Tibial artery (tissue), 4 donors: ENCODE data around the gene ATE1.

Experiments
- DNase-seq, 2 donors: peaks; one replicate each; pipeline ENCODE4 v3.0.0-alpha.2; 2019
- H3K27ac ChIP-seq, 2 donors: fragments of 200-600 bp; sonication (generic) in 1 of 2; 1 replicate in 1 of 2; 2 replicates in 1 of 2; pipeline ENCODE4 v1.5.1; 2018 to 2019; ENCODE audit warnings: mild to moderate bottlenecking in 1 of 2
- H3K27me3 ChIP-seq, 2 donors: fragments of 200-600 bp; sonication (generic) in 1 of 2; one replicate each; pipeline versions ENCODE4 v1.5.1 to v1.6.0; 2016 to 2019
- H3K36me3 ChIP-seq, 3 donors: fragments of 200-600 bp; sonication (generic) in 2 of 3; one replicate each; pipeline ENCODE4 v1.5.1; 2016 to 2019; ENCODE audit warnings: mild to moderate bottlenecking in 2 of 3
- H3K4me1 ChIP-seq, 4 donors: fragments of 200-600 bp; sonication (generic) in 2 of 4; 1 replicate in 3 of 4; 2 replicates in 1 of 4; pipeline ENCODE4 v1.5.1; 2016 to 2019
- H3K4me3 ChIP-seq, 2 donors: fragments of 200-600 bp; sonication (generic) in 1 of 2; 1 replicate in 1 of 2; 2 replicates in 1 of 2; pipeline ENCODE4 v1.5.1; 2018 to 2019; ENCODE audit warnings: mild to moderate bottlenecking in 2 of 2
- H3K9me3 ChIP-seq, 3 donors: fragments of 200-600 bp; sonication (generic) in 1 of 3; one replicate each; pipeline ENCODE4 v1.5.1; 2016 to 2019
- intact Hi-C: fragments of 100-400 bp; cut with DNase I; formaldehyde crosslinking; loops from one replicate; pipeline ENCODE4 v1.15.0; 2023; ENCODE audit warnings: low total_unique reads
- TF ChIP-seq, protein P1 (sequence below), 2 experiments: fragments of 200-600 bp in 1 of 2; fragments of 450-650 bp in 1 of 2; IDR thresholded peaks; one replicate each; pipeline ENCODE4 v1.5.1; 2017 to 2019; ENCODE audit warnings: antibody characterized with exemption in 2 of 2, mild to moderate bottlenecking in 1 of 2, moderate library complexity in 1 of 2

The ATE1 gene

GRCh38 chr10:121732656-121733445, 195.0 kb downstream of the ATE1 start:
- intact Hi-C loops: loop anchor here (5.0 to 10.0 kb wide), 2 partner anchors 118 to 786 kb away; no protein-coding TSS in a partner anchor
- Histone ChIP-seq H3K4me3 (no peak overlapping the region), H3K36me3 (no peaks in the 10 kb centered on the region), H3K27ac (no peak overlapping the region), H3K9me3 (no peaks in the 10 kb centered on the region), H3K27me3 (peaks cover 0 to 6% of the 10 kb centered on the region in 2 donors), H3K4me1 (peaks cover 0 to 2% (median 0%) of the 10 kb centered on the region in 4 donors)
- TF ChIP-seq, protein P1, sequence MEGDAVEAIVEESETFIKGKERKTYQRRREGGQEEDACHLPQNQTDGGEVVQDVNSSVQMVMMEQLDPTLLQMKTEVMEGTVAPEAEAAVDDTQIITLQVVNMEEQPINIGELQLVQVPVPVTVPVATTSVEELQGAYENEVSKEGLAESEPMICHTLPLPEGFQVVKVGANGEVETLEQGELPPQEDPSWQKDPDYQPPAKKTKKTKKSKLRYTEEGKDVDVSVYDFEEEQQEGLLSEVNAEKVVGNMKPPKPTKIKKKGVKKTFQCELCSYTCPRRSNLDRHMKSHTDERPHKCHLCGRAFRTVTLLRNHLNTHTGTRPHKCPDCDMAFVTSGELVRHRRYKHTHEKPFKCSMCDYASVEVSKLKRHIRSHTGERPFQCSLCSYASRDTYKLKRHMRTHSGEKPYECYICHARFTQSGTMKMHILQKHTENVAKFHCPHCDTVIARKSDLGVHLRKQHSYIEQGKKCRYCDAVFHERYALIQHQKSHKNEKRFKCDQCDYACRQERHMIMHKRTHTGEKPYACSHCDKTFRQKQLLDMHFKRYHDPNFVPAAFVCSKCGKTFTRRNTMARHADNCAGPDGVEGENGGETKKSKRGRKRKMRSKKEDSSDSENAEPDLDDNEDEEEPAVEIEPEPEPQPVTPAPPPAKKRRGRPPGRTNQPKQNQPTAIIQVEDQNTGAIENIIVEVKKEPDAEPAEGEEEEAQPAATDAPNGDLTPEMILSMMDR (IDR thresholded peaks at IDR 0.05): no peak
- no peak for DNase-seq

- Histone ChIP-seq H3K4me1 (peaks cover 0 to 2% (median 0%) of the 10 kb centered on the region in 4 donors), H3K4me3 (no peak overlapping the region), H3K9me3 (no peaks in the 10 kb centered on the region), H3K27me3 (peaks cover 0 to 6% of the 10 kb centered on the region in 2 donors), H3K27ac (no peak overlapping the region), H3K36me3 (no peaks in the 10 kb centered on the region)
- DNase-seq: no peak
- intact Hi-C loops: loop anchor here (5.0 to 10.0 kb wide), 2 partner anchors 117 to 785 kb away; no protein-coding TSS in a partner anchor
- TF ChIP-seq, protein P1 (IDR thresholded peaks at IDR 0.05): no peak
Observed at GRCh38 chr10:121732172-121732571, 195.7 kb downstream of the ATE1 start.

- intact Hi-C loops: no loop called here
- Histone ChIP-seq H3K4me3 (no peak overlapping the region), H3K36me3 (no peaks in the 10 kb centered on the region), H3K9me3 (no peaks in the 10 kb centered on the region), H3K27ac (no peak overlapping the region), H3K4me1 (peaks cover 0 to 6% (median 0%) of the 10 kb centered on the region in 4 donors), H3K27me3 (no peaks in the 10 kb centered on the region)
- no peak for DNase-seq
- TF ChIP-seq, protein P1 (IDR thresholded peaks at IDR 0.05): no peak
Observed at GRCh38 chr10:121724282-121724681, 203.5 kb downstream of the ATE1 start.

DNA sequence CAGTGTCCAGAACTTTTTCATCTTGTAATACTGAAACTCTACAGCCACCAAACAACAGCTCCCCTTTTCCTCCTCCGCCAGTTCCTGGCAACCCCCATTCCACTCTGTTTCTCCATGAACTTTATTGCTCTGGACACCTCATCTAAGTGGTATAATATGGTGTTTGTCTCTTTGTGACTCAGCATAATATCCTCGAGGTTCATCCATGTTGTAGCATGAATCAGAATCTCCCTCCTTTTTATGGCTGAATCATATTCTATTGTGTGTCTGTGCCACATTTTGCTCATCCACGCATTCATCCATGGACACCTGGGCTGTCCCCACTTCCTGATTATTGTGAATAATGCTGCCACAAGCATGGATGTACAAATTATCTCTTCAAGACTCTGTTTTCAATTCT, 205.2 kb downstream of the ATE1 start:
- Histone ChIP-seq H3K27me3 (no peaks in the 10 kb centered on the region), H3K27ac (no peak overlapping the region), H3K4me1 (peaks cover 0 to 6% (median 0%) of the 10 kb centered on the region in 4 donors), H3K9me3 (no peaks in the 10 kb centered on the region), H3K36me3 (no peaks in the 10 kb centered on the region), H3K4me3 (no peak overlapping the region)
- no peak for DNase-seq
- intact Hi-C loops: no loop called here
- TF ChIP-seq, protein P1 (IDR thresholded peaks at IDR 0.05): no peak

DNA sequence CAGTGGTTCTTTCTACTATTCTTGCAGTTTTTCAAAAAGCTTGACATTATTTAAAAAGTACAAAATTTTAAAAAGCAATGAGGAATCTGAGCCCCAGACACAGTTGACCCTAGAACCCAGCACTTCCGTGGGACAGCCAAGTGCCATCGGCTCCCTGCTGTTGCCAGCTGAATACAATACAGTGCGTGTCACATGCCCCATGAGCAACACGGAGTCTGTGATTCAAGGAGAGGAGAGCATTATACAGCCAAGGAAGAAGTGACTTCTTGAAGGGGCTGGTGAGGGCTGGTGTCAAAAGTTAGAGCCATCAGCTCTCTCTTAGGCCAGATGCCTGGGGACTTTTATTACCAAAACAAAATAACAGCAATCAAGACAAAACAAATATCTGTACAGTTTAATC, 206.6 kb downstream of the ATE1 start:
- intact Hi-C loops: no loop called here
- H3K36me3 ChIP-seq: no peaks in the 10 kb centered on the region
- no peak overlapping the region for H3K27ac ChIP-seq
- no peaks in the 10 kb centered on the region for H3K9me3 ChIP-seq
- TF ChIP-seq, protein P1 (IDR thresholded peaks at IDR 0.05): no peak
- no peaks in the 10 kb centered on the region for H3K27me3 ChIP-seq
- H3K4me3 ChIP-seq: no peak overlapping the region
- no peak for DNase-seq
- H3K4me1 ChIP-seq: peaks cover 0 to 6% (median 0%) of the 10 kb centered on the region in 4 donors
